Endothelial cell of umbilical vein (primary cell): ENCODE measurements around the gene CYP19A1.

Source experiments
- FOS ChIP-seq: IDR thresholded peaks from 2 replicates; pipeline ENCODE4 v1.6.1; 2011; ENCODE audit warnings: mild to moderate bottlenecking, low read length, moderate library complexity, borderline replicate concordance; ENCODE audit not compliant: insufficient read depth
- MYC ChIP-seq: IDR thresholded peaks from one replicate; pipeline ENCODE4 v1.6.1; 2011; ENCODE audit warnings: mild to moderate bottlenecking, low read depth, low read length
- POLR2AphosphoS5 ChIP-seq: IDR thresholded peaks from 2 replicates; pipeline ENCODE4 v1.6.1; 2012; ENCODE audit warnings: low read depth, mild to moderate bottlenecking, control low read depth, low read length, moderate library complexity; ENCODE audit not compliant: insufficient read depth
- TF ChIP-seq, protein P1 (sequence below), 2 donors: IDR thresholded peaks; 1 replicate in 1 of 2; 2 replicates in 1 of 2; pipeline ENCODE4 v1.5.1; 2011; ENCODE audit warnings: low read length in 2 of 2, mild to moderate bottlenecking in 2 of 2, moderate library complexity in 2 of 2, control low read depth in 1 of 2, inconsistent platforms in 1 of 2, low read depth in 1 of 2; ENCODE audit not compliant: insufficient read depth in 1 of 2; ENCODE audit errors: extremely low read depth in 1 of 2
- TF ChIP-seq, protein P2 (sequence below): IDR thresholded peaks from 2 replicates; pipeline ENCODE4 v1.6.1; 2011; ENCODE audit not compliant: insufficient read depth, insufficient read length

DNA sequence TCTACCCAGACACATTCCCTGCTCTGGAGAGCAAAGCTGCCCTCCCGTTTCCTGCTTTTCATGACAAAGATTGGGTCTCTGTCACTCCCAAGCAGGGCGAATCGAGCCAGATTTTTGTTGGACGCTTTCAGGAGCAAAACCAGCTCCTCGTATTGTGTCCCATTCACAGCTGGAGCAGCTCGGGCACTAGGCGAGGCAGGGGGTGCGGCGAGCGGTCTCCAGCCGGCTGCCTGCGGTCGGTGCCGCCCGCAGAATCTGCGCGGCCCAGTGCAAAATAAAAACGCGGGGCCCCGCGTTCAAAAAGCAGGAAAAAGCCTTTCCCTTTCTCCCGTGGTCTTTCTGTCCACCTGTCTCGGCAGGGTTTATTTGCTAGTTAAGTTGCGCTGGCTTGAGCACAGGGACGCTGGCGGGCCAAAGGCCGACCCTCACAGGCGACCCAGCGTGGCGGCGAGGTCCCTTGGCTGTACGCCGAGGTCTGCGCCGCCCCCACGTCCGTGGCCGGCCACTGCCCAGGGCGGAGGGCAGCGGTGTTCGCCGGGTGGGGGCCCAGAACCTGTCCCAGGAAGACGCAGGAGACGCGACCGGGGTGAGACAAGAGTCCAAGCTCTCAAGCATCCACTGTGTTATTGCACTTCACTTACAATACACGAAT lies 71.2 kb downstream of the CYP19A1 start:
- TF ChIP-seq FOS, result no peak
- TF ChIP-seq, protein P1, sequence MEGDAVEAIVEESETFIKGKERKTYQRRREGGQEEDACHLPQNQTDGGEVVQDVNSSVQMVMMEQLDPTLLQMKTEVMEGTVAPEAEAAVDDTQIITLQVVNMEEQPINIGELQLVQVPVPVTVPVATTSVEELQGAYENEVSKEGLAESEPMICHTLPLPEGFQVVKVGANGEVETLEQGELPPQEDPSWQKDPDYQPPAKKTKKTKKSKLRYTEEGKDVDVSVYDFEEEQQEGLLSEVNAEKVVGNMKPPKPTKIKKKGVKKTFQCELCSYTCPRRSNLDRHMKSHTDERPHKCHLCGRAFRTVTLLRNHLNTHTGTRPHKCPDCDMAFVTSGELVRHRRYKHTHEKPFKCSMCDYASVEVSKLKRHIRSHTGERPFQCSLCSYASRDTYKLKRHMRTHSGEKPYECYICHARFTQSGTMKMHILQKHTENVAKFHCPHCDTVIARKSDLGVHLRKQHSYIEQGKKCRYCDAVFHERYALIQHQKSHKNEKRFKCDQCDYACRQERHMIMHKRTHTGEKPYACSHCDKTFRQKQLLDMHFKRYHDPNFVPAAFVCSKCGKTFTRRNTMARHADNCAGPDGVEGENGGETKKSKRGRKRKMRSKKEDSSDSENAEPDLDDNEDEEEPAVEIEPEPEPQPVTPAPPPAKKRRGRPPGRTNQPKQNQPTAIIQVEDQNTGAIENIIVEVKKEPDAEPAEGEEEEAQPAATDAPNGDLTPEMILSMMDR (IDR thresholded peaks at IDR 0.05; ENCODE audit: extremely low read depth in 1 of 2, insufficient read depth in 1 of 2, low read depth in 1 of 2, low read length in 2 of 2), result no peak
- TF ChIP-seq, protein P2, sequence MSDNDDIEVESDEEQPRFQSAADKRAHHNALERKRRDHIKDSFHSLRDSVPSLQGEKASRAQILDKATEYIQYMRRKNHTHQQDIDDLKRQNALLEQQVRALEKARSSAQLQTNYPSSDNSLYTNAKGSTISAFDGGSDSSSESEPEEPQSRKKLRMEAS, result no peak
- TF ChIP-seq MYC, result no peak
- TF ChIP-seq POLR2AphosphoS5, result no peak
